HEK293 (cell line): ENCODE measurements around the gene SFT2D2.
"Not testable (repeated sequence)": the region's sequence is repeated elsewhere in the genome, so short reads cannot be mapped to it uniquely, and the experiment has no call there.

Experiments
- CTCF ChIA-PET: fragments of 350-600 bp; formaldehyde crosslinking; extraction: SDS; loops from one replicate; lab custom pipeline; 2021; ENCODE audit warnings: antibody characterized with exemption; lab: Yijun Ruan, JAX
- POLR2A ChIA-PET: fragments of 300-600 bp; formaldehyde crosslinking; extraction: SDS; loops from one replicate; lab custom pipeline; 2020; ENCODE audit warnings: antibody characterized with exemption, inconsistent platforms; lab: Yijun Ruan, JAX
- H3K27ac ChIP-seq: fragments of 200-500 bp; sonication (Bioruptor generic); 2 replicates; pipeline ENCODE4 v1.5.1; 2014; ENCODE audit warnings: low read depth, low read length, control low read depth, inconsistent platforms; ENCODE audit errors: extremely low read depth
- H3K36me3 ChIP-seq, 2 experiments: fragments of 200-500 bp in 1 of 2; sonication (Bioruptor generic) in 1 of 2; 1 replicate in 1 of 2; 2 replicates in 1 of 2; pipeline ENCODE4 v1.5.1; 2014 to 2017; ENCODE audit warnings: inconsistent platforms in 2 of 2, low read length in 2 of 2; ENCODE audit not compliant: control insufficient read depth in 2 of 2, insufficient read depth in 1 of 2
- H3K4me1 ChIP-seq: fragments of 200-500 bp; sonication (Bioruptor generic); 2 replicates; pipeline ENCODE4 v1.5.1; 2014; ENCODE audit warnings: mild to moderate bottlenecking, low read length, inconsistent platforms; ENCODE audit not compliant: control insufficient read depth, insufficient read depth
- H3K4me3 ChIP-seq: 2 replicates; pipeline ENCODE4 v1.5.1; 2011; ENCODE audit warnings: low read depth, mild to moderate bottlenecking, control low read depth, low read length, moderate library complexity
- H3K9me3 ChIP-seq: fragments of 200-500 bp; sonication (Bioruptor generic); 2 replicates; pipeline ENCODE4 v1.5.1; 2014; ENCODE audit warnings: low read depth, low read length, inconsistent platforms; ENCODE audit not compliant: control insufficient read depth, insufficient read depth
- KLF8 ChIP-seq: fragments of 450-650 bp; formaldehyde crosslinking; IDR thresholded peaks from 2 replicates; pipeline ENCODE4 v1.5.1; 2016; ENCODE audit warnings: missing biosample characterization, missing genetic modification characterization
- MYNN ChIP-seq: fragments of 450-650 bp; formaldehyde crosslinking; IDR thresholded peaks from 2 replicates; pipeline ENCODE4 v1.5.1; 2016; ENCODE audit warnings: missing biosample characterization, missing genetic modification characterization, borderline replicate concordance
- SALL2 ChIP-seq: fragments of 450-650 bp; formaldehyde crosslinking; IDR thresholded peaks from 2 replicates; pipeline ENCODE4 v1.5.0; 2017; ENCODE audit warnings: missing biosample characterization, mild to moderate bottlenecking, missing genetic modification characterization, borderline replicate concordance
- TCF7L2 ChIP-seq: IDR thresholded peaks from 2 replicates; pipeline ENCODE4 v1.6.1; 2011; ENCODE audit warnings: low read depth, mild to moderate bottlenecking, inconsistent platforms, low read length, moderate library complexity, borderline replicate concordance
- ZNF133 ChIP-seq: fragments of 450-650 bp; formaldehyde crosslinking; IDR thresholded peaks from 2 replicates; pipeline ENCODE4 v1.5.1; 2016; ENCODE audit warnings: missing biosample characterization, missing genetic modification characterization
- ZNF223 ChIP-seq: fragments of 450-650 bp; formaldehyde crosslinking; IDR thresholded peaks from 2 replicates; pipeline ENCODE4 v1.5.1; 2016; ENCODE audit warnings: missing biosample characterization, missing genetic modification characterization
- ZNF239 ChIP-seq: fragments of 450-650 bp; formaldehyde crosslinking; IDR thresholded peaks from 2 replicates; pipeline ENCODE4 v1.5.1; 2016; ENCODE audit warnings: missing biosample characterization, missing genetic modification characterization
- ZNF248 ChIP-seq: fragments of 450-650 bp; formaldehyde crosslinking; IDR thresholded peaks from 2 replicates; pipeline ENCODE4 v1.5.1; 2017; ENCODE audit warnings: missing biosample characterization, missing genetic modification characterization
- ZNF266 ChIP-seq: fragments of 450-650 bp; formaldehyde crosslinking; IDR thresholded peaks from 2 replicates; pipeline ENCODE4 v1.5.1; 2016; ENCODE audit warnings: missing biosample characterization, missing genetic modification characterization, low read depth
- ZNF391 ChIP-seq: fragments of 450-650 bp; formaldehyde crosslinking; IDR thresholded peaks from 2 replicates; pipeline ENCODE4 v1.5.1; 2016; ENCODE audit warnings: low read depth, missing biosample characterization, missing genetic modification characterization, borderline replicate concordance
- ZNF530 ChIP-seq: fragments of 450-650 bp; formaldehyde crosslinking; IDR thresholded peaks from 2 replicates; pipeline ENCODE4 v1.5.1; 2016; ENCODE audit warnings: low read depth, missing biosample characterization, missing genetic modification characterization
- ZNF558 ChIP-seq: fragments of 450-650 bp; formaldehyde crosslinking; IDR thresholded peaks from 2 replicates; pipeline ENCODE4 v1.5.1; 2016; ENCODE audit warnings: missing biosample characterization, missing genetic modification characterization
- ZNF621 ChIP-seq: fragments of 450-650 bp; formaldehyde crosslinking; IDR thresholded peaks from 2 replicates; pipeline ENCODE4 v1.5.1; 2017; ENCODE audit warnings: missing biosample characterization, missing genetic modification characterization
- ZNF629 ChIP-seq: fragments of 450-650 bp; formaldehyde crosslinking; IDR thresholded peaks from 2 replicates; pipeline ENCODE4 v1.5.1; 2017; ENCODE audit warnings: missing biosample characterization, missing genetic modification characterization
- ZNF658 ChIP-seq: fragments of 450-650 bp; formaldehyde crosslinking; IDR thresholded peaks from 2 replicates; pipeline ENCODE4; 2016; ENCODE audit warnings: missing biosample characterization, missing genetic modification characterization
- ZNF670 ChIP-seq: fragments of 450-650 bp; formaldehyde crosslinking; IDR thresholded peaks from 2 replicates; pipeline ENCODE4 v1.5.1; 2016; ENCODE audit warnings: missing biosample characterization, missing genetic modification characterization, low read depth
- ZSCAN16 ChIP-seq: fragments of 450-650 bp; formaldehyde crosslinking; IDR thresholded peaks from 2 replicates; pipeline ENCODE4 v1.5.1; 2016; ENCODE audit warnings: missing biosample characterization, missing genetic modification characterization
- ZSCAN18 ChIP-seq: fragments of 450-650 bp; formaldehyde crosslinking; IDR thresholded peaks from 2 replicates; pipeline ENCODE4 v1.5.1; 2016; ENCODE audit warnings: missing biosample characterization, missing genetic modification characterization
- ZSCAN30 ChIP-seq: fragments of 450-650 bp; IDR thresholded peaks from 2 replicates; pipeline ENCODE4 v1.5.1; 2018; ENCODE audit warnings: missing biosample characterization, mild to moderate bottlenecking, missing genetic modification characterization, moderate library complexity
- TF ChIP-seq, protein P1 (sequence below): fragments of 450-650 bp; formaldehyde crosslinking; conservative IDR thresholded peaks from 2 replicates; pipeline ENCODE4 v1.5.1; 2016; ENCODE audit warnings: low read depth, missing biosample characterization, missing genetic modification characterization
- TF ChIP-seq, protein P2 (sequence below): fragments of 450-650 bp; formaldehyde crosslinking; IDR thresholded peaks from 2 replicates; pipeline ENCODE4 v1.5.1; 2017; ENCODE audit warnings: missing biosample characterization, missing genetic modification characterization

Gene SFT2D2

DNA sequence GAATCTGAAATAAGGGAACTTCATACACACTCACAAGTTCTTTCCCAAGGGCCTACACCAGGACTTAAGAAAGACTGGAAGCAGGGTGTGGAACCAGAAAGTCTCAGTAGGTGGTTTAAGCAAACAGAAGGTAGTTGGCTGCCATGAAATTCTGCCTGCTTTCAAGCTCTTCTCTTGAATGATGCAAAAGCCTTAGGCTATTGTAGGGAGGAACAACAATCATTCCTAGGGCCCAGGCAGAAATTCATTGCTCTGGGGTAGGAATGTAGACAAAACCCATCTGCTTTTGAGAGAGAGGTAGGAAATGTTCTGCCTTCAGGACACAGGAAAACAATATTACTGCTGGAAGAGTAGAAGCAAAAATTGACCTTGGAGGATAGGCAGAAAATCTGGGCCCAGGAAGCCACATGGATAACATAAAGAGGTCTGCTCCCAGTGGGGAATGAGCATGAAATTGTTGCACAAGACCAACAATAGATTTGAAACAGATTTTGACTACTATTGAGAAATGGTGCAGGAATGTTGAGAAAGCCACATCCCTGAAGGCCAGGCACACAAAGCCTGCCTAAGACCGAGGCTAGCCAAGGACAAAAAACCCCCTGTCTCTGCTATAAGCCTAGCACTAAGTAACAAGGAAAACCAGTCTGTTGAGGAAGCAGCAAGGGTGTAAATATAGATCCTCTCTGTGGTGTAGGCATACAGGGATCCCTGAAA is 22.7 kb upstream of the SFT2D2 start:
- Histone ChIP-seq H3K4me1 (no peaks in the 10 kb centered on the region), H3K36me3 (peaks cover 13 to 26% of the 10 kb centered on the region in 2 experiments; a peak in 2 of 3 replicates), H3K9me3 (no peaks in the 10 kb centered on the region), H3K4me3 (no peak overlapping the region), H3K27ac (no peak overlapping the region)
- TF ChIP-seq ZSCAN18 (tag by site-specific recombination) (no peak), ZNF670 (tag by site-specific recombination) (no peak), ZNF629 (no peak), ZNF621 (no peak), ZSCAN30 (tag by site-specific recombination) (no peak)
- ChIA-PET CTCF (no interaction called here), POLR2A (no interaction called here)

DNA sequence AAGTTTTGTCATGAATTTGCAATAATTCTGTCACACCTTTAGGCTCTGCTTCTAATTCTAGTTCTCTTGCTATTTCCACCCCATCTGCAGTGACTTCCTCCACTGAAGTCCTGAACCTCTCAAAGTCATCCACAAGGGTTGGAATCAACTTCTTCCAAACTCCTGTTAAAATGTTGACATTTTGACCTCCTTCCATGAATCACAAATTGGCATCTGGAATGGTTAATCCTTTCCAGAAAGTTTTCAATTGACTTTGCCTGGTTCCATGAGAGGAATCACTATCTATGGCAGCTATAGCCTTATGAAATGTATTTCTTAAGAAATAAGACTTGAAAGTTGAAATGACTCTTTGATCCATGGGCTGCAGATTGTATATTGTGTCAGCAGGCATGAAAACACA is 19.7 kb upstream of the SFT2D2 start:
- H3K27ac ChIP-seq: no peak overlapping the region
- TF ChIP-seq ZNF133 (tag by site-specific recombination): no peak
- TF ChIP-seq, protein P1, sequence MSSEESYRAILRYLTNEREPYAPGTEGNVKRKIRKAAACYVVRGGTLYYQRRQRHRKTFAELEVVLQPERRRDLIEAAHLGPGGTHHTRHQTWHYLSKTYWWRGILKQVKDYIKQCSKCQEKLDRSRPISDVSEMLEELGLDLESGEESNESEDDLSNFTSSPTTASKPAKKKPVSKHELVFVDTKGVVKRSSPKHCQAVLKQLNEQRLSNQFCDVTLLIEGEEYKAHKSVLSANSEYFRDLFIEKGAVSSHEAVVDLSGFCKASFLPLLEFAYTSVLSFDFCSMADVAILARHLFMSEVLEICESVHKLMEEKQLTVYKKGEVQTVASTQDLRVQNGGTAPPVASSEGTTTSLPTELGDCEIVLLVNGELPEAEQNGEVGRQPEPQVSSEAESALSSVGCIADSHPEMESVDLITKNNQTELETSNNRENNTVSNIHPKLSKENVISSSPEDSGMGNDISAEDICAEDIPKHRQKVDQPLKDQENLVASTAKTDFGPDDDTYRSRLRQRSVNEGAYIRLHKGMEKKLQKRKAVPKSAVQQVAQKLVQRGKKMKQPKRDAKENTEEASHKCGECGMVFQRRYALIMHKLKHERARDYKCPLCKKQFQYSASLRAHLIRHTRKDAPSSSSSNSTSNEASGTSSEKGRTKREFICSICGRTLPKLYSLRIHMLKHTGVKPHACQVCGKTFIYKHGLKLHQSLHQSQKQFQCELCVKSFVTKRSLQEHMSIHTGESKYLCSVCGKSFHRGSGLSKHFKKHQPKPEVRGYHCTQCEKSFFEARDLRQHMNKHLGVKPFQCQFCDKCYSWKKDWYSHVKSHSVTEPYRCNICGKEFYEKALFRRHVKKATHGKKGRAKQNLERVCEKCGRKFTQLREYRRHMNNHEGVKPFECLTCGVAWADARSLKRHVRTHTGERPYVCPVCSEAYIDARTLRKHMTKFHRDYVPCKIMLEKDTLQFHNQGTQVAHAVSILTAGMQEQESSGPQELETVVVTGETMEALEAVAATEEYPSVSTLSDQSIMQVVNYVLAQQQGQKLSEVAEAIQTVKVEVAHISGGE (tag by site-specific recombination): no peak
- no peak for TF ChIP-seq ZNF391
- TF ChIP-seq ZNF530 (tag by site-specific recombination): no peak
- no peak for TF ChIP-seq ZNF558 (tag by site-specific recombination)
- TF ChIP-seq SALL2: no peak
- no peak for TF ChIP-seq TCF7L2
- no peak for TF ChIP-seq ZNF658 (tag by site-specific recombination)
- no peak for TF ChIP-seq MYNN (tag by site-specific recombination)
- no peak for TF ChIP-seq ZNF239 (tag by site-specific recombination)
- no peak for TF ChIP-seq KLF8 (tag by site-specific recombination)
- no peak for TF ChIP-seq ZSCAN16 (tag by site-specific recombination)
- TF ChIP-seq ZNF266: no peak
- no peak for TF ChIP-seq ZNF223
- TF ChIP-seq, protein P2, sequence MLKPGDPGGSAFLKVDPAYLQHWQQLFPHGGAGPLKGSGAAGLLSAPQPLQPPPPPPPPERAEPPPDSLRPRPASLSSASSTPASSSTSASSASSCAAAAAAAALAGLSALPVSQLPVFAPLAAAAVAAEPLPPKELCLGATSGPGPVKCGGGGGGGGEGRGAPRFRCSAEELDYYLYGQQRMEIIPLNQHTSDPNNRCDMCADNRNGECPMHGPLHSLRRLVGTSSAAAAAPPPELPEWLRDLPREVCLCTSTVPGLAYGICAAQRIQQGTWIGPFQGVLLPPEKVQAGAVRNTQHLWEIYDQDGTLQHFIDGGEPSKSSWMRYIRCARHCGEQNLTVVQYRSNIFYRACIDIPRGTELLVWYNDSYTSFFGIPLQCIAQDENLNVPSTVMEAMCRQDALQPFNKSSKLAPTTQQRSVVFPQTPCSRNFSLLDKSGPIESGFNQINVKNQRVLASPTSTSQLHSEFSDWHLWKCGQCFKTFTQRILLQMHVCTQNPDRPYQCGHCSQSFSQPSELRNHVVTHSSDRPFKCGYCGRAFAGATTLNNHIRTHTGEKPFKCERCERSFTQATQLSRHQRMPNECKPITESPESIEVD: no peak
- no peak for TF ChIP-seq ZNF248 (tag by site-specific recombination)
- ChIA-PET CTCF (interaction anchor here (0.6 kb wide), 2 partner anchors 10 to 405 kb away, joined by 3 to 6 read pairs; no protein-coding TSS in a partner anchor), POLR2A (no interaction called here)
- no peak overlapping the region for H3K4me3 ChIP-seq
- H3K4me1 ChIP-seq: no peaks in the 10 kb centered on the region
- H3K36me3 ChIP-seq: peaks cover 2 to 5% of the 10 kb centered on the region in 2 experiments; a peak in 2 of 3 replicates
- no peaks in the 10 kb centered on the region for H3K9me3 ChIP-seq

DNA sequence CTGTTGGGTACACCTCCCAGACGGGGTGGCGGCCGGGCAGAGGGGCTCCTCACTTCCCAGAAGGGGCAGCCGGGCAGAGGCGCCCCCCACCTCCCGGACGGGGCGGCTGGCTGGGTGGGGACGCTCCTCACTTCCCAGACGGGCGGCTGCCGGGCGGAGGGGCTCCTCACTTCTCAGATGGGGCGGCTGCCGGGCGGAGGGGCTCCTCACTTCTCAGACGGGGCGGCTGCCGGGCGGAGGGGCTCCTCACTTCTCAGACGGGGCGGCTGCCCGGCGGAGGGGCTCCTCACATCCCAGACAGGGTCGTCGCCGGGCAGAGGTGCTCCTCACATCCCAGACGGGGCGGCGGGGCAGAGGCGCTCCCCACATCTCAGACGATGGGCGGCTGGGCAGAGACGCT is 18.1 kb upstream of the SFT2D2 start:
- POLR2A ChIA-PET, H3K27ac ChIP-seq, H3K36me3 ChIP-seq, H3K9me3 ChIP-seq, H3K4me1 ChIP-seq, CTCF ChIA-PET, H3K4me3 ChIP-seq: not testable (repeated sequence)
